HCT116 (cell line): Measurements from ENCODE around the gene FADS6.

Source experiments
- CEBPB ChIP-seq: IDR thresholded peaks from 2 replicates; pipeline ENCODE4 v1.6.1; 2012; ENCODE audit warnings: low read depth
- ELF1 ChIP-seq: IDR thresholded peaks from 2 replicates; pipeline ENCODE4 v1.6.1; 2012; ENCODE audit warnings: low read depth, borderline replicate concordance
- EZH2 ChIP-seq: fragments of 200-600 bp; sonication (generic); IDR thresholded peaks from 2 replicates; pipeline ENCODE4 v1.6.1; 2017; ENCODE audit warnings: antibody characterized with exemption, mixed run types
- EZH2phosphoT487 ChIP-seq: fragments of 200-600 bp; IDR thresholded peaks from 2 replicates; pipeline ENCODE4 v1.6.1; 2018; ENCODE audit warnings: antibody characterized with exemption, borderline replicate concordance
- POLR2A ChIP-seq: IDR thresholded peaks from 2 replicates; pipeline ENCODE4 v1.7.0; 2011; ENCODE audit warnings: borderline replicate concordance; ENCODE audit not compliant: insufficient read depth, insufficient read length; ENCODE audit errors: extremely low read depth
- POLR2AphosphoS5 ChIP-seq: IDR thresholded peaks from 2 replicates; pipeline ENCODE4 v1.6.1; 2011; ENCODE audit warnings: mild to moderate bottlenecking, low read depth, low read length, moderate library complexity
- TCF7L2 ChIP-seq: IDR thresholded peaks from 2 replicates; pipeline ENCODE4 v1.7.0; 2011; ENCODE audit warnings: borderline replicate concordance, inconsistent platforms; ENCODE audit not compliant: insufficient read depth, insufficient read length; ENCODE audit errors: extremely low read depth
- TF ChIP-seq, protein P1 (sequence below), 3 experiments: fragments of 200-600 bp in 1 of 3; sonication (generic) in 1 of 3; IDR thresholded peaks in 2 of 3; conservative IDR thresholded peaks in 1 of 3; 2 replicates each; pipeline ENCODE4 v1.5.1; 2012 to 2017; ENCODE audit warnings: low read depth in 2 of 3, low read length in 2 of 3, antibody characterized with exemption in 1 of 3, borderline replicate concordance in 1 of 3, control low read depth in 1 of 3, mild to moderate bottlenecking in 1 of 3, mixed read lengths in 1 of 3, mixed run types in 1 of 3, moderate library complexity in 1 of 3; ENCODE audit not compliant: insufficient read depth in 1 of 3
- TF ChIP-seq, protein P2 (sequence below): IDR thresholded peaks from 2 replicates; pipeline ENCODE4 v1.6.1; 2012; ENCODE audit warnings: low read depth
- TF ChIP-seq, protein P3 (sequence below): IDR thresholded peaks from 2 replicates; pipeline ENCODE4 v1.6.1; 2012

GRCh38 chr17:74918906-74919305 lies 25.5 kb upstream of the FADS6 start:
- TF ChIP-seq, protein P1, sequence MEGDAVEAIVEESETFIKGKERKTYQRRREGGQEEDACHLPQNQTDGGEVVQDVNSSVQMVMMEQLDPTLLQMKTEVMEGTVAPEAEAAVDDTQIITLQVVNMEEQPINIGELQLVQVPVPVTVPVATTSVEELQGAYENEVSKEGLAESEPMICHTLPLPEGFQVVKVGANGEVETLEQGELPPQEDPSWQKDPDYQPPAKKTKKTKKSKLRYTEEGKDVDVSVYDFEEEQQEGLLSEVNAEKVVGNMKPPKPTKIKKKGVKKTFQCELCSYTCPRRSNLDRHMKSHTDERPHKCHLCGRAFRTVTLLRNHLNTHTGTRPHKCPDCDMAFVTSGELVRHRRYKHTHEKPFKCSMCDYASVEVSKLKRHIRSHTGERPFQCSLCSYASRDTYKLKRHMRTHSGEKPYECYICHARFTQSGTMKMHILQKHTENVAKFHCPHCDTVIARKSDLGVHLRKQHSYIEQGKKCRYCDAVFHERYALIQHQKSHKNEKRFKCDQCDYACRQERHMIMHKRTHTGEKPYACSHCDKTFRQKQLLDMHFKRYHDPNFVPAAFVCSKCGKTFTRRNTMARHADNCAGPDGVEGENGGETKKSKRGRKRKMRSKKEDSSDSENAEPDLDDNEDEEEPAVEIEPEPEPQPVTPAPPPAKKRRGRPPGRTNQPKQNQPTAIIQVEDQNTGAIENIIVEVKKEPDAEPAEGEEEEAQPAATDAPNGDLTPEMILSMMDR (IDR thresholded peaks at IDR 0.05 in 2 of 3, conservative IDR thresholded peaks at IDR 0.05 in 1 of 3; ENCODE audit: borderline replicate concordance in 1 of 3, insufficient read depth in 1 of 3, low read depth in 2 of 3, low read length in 2 of 3) = no peak
- TF ChIP-seq CEBPB (no peak), TCF7L2 (no peak), POLR2A (no peak), EZH2 (no peak), EZH2phosphoT487 (no peak), POLR2AphosphoS5 (no peak), ELF1 (no peak)
- TF ChIP-seq, protein P2, sequence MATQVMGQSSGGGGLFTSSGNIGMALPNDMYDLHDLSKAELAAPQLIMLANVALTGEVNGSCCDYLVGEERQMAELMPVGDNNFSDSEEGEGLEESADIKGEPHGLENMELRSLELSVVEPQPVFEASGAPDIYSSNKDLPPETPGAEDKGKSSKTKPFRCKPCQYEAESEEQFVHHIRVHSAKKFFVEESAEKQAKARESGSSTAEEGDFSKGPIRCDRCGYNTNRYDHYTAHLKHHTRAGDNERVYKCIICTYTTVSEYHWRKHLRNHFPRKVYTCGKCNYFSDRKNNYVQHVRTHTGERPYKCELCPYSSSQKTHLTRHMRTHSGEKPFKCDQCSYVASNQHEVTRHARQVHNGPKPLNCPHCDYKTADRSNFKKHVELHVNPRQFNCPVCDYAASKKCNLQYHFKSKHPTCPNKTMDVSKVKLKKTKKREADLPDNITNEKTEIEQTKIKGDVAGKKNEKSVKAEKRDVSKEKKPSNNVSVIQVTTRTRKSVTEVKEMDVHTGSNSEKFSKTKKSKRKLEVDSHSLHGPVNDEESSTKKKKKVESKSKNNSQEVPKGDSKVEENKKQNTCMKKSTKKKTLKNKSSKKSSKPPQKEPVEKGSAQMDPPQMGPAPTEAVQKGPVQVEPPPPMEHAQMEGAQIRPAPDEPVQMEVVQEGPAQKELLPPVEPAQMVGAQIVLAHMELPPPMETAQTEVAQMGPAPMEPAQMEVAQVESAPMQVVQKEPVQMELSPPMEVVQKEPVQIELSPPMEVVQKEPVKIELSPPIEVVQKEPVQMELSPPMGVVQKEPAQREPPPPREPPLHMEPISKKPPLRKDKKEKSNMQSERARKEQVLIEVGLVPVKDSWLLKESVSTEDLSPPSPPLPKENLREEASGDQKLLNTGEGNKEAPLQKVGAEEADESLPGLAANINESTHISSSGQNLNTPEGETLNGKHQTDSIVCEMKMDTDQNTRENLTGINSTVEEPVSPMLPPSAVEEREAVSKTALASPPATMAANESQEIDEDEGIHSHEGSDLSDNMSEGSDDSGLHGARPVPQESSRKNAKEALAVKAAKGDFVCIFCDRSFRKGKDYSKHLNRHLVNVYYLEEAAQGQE = no peak
- TF ChIP-seq, protein P3, sequence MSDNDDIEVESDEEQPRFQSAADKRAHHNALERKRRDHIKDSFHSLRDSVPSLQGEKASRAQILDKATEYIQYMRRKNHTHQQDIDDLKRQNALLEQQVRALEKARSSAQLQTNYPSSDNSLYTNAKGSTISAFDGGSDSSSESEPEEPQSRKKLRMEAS = no peak
